A549 (cell line): ENCODE data around the gene RALGPS2.

Experiments used
- CEBPB ChIP-seq, 2 experiments: fragments of >200 bp in 1 of 2; sonication (Bioruptor Twin) in 1 of 2; formaldehyde crosslinking in 1 of 2; IDR thresholded peaks; 2 replicates each; pipeline ENCODE4 v1.6.1; 2012 to 2016
- CHD2 ChIP-seq: fragments of 150-350 bp; IDR thresholded peaks from 2 replicates; pipeline ENCODE4 v1.6.1; 2014; ENCODE audit warnings: low read length; ENCODE audit not compliant: partially characterized antibody
- CHD4 ChIP-seq: fragments of 200-600 bp; sonication (generic); IDR thresholded peaks from 2 replicates; pipeline ENCODE4 v1.6.1; 2016; ENCODE audit warnings: antibody characterized with exemption, mild to moderate bottlenecking, borderline replicate concordance
- FOSL2 ChIP-seq, 2 experiments: fragments of 450-650 bp in 1 of 2; fragments of >200 bp in 1 of 2; sonication (Bioruptor Twin) in 1 of 2; formaldehyde crosslinking; IDR thresholded peaks; 2 replicates each; pipeline versions ENCODE4 v1.5.0 to v1.6.1; 2016 to 2020; ENCODE audit warnings: mild to moderate bottlenecking in 1 of 2, moderate library complexity in 1 of 2
- NR3C1 ChIP-seq: fragments of >200 bp; sonication (Bioruptor Twin); formaldehyde crosslinking; IDR thresholded peaks from 3 replicates; pipeline ENCODE4 v1.6.1; 2017
- POLR2A ChIP-seq: IDR thresholded peaks from 2 replicates; pipeline ENCODE4 v1.6.1; 2012; ENCODE audit warnings: mild to moderate bottlenecking, low read length
- RAD21 ChIP-seq, 2 experiments: fragments of >200 bp in 1 of 2; sonication (Bioruptor Twin) in 1 of 2; formaldehyde crosslinking in 1 of 2; IDR thresholded peaks in 1 of 2; conservative IDR thresholded peaks in 1 of 2; 2 replicates in 1 of 2; 3 replicates in 1 of 2; pipeline ENCODE4 v1.6.1; 2012 to 2018; ENCODE audit warnings: inconsistent platforms in 1 of 2
- RCOR1 ChIP-seq: fragments of 150-350 bp; IDR thresholded peaks from 2 replicates; pipeline ENCODE4 v1.6.1; 2014; ENCODE audit warnings: antibody characterized with exemption, low read length, low read depth
- RFX5 ChIP-seq: fragments of 450-650 bp; IDR thresholded peaks from 2 replicates; pipeline ENCODE4 v1.7.1; 2014; ENCODE audit warnings: antibody characterized with exemption, mild to moderate bottlenecking, moderate library complexity
- SMC3 ChIP-seq: fragments of >200 bp; sonication (Bioruptor Twin); formaldehyde crosslinking; IDR thresholded peaks from 3 replicates; pipeline ENCODE4 v1.6.1; 2018; ENCODE audit warnings: inconsistent platforms
- TF ChIP-seq, protein P1 (sequence below): fragments of >200 bp; sonication (Bioruptor Twin); formaldehyde crosslinking; IDR thresholded peaks from 3 replicates; pipeline ENCODE4 v1.5.1; 2016
- TF ChIP-seq, protein P2 (sequence below): fragments of 250-450 bp; sonication (Bioruptor Pico); IDR thresholded peaks from 2 replicates; pipeline ENCODE4 v1.5.0; 2021; ENCODE audit warnings: mild to moderate bottlenecking, moderate library complexity, borderline replicate concordance
- TF ChIP-seq, protein P3 (sequence below): IDR thresholded peaks from 2 replicates; pipeline ENCODE4 v1.6.1; 2012

DNA sequence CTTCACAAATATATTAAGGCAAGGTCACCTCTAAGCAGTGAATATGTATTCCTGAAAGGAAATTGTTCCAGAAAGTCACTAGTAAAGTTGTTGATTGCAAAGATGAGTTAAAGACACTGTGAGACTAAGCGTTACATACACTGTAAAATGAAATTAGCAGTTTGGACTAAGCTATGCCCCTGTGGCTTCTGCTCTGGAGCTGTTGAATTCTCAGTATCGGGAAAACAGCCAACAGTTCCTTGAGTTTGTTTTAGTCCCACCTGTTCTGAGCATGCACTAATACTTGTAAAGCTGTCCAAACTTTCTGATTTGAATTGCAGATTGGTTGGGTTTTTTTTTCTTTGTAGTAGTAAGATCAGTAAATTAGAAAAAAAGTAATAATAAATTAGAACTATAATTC lies 124.9 kb downstream of the RALGPS2 start:
- TF ChIP-seq, protein P1, sequence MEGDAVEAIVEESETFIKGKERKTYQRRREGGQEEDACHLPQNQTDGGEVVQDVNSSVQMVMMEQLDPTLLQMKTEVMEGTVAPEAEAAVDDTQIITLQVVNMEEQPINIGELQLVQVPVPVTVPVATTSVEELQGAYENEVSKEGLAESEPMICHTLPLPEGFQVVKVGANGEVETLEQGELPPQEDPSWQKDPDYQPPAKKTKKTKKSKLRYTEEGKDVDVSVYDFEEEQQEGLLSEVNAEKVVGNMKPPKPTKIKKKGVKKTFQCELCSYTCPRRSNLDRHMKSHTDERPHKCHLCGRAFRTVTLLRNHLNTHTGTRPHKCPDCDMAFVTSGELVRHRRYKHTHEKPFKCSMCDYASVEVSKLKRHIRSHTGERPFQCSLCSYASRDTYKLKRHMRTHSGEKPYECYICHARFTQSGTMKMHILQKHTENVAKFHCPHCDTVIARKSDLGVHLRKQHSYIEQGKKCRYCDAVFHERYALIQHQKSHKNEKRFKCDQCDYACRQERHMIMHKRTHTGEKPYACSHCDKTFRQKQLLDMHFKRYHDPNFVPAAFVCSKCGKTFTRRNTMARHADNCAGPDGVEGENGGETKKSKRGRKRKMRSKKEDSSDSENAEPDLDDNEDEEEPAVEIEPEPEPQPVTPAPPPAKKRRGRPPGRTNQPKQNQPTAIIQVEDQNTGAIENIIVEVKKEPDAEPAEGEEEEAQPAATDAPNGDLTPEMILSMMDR = no peak
- TF ChIP-seq SMC3 (no peak), FOSL2 (IDR thresholded peaks at IDR 0.05) (no peak), FOSL2 (CRISPR knock-in tag; IDR thresholded peaks at IDR 0.05) (no peak), POLR2A (no peak), RAD21 (conservative IDR thresholded peaks at IDR 0.05 in 1 of 2, IDR thresholded peaks at IDR 0.05 in 1 of 2) (no peak), RFX5 (no peak), CEBPB (IDR thresholded peaks at IDR 0.05) (no peak), RCOR1 (no peak), CHD4 (no peak), NR3C1 (no peak), CHD2 (no peak)
- TF ChIP-seq, protein P2, sequence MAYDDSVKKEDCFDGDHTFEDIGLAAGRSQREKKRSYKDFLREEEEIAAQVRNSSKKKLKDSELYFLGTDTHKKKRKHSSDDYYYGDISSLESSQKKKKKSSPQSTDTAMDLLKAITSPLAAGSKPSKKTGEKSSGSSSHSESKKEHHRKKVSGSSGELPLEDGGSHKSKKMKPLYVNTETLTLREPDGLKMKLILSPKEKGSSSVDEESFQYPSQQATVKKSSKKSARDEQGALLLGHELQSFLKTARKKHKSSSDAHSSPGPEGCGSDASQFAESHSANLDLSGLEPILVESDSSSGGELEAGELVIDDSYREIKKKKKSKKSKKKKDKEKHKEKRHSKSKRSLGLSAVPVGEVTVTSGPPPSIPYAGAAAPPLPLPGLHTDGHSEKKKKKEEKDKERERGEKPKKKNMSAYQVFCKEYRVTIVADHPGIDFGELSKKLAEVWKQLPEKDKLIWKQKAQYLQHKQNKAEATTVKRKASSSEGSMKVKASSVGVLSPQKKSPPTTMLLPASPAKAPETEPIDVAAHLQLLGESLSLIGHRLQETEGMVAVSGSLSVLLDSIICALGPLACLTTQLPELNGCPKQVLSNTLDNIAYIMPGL (CRISPR knock-in tag) = no peak
- TF ChIP-seq, protein P3, sequence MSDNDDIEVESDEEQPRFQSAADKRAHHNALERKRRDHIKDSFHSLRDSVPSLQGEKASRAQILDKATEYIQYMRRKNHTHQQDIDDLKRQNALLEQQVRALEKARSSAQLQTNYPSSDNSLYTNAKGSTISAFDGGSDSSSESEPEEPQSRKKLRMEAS = no peak
